CD4-positive, alpha-beta T cell treated with Interferon alpha-2 for 1 hour (primary cell): ENCODE measurements around the gene AFF3.

Experiments used
- DNase-seq, 2 donors: peaks; one replicate each; pipeline ENCODE4 v3.0.0-alpha.2; 2020 to 2022

The AFF3 gene

DNA sequence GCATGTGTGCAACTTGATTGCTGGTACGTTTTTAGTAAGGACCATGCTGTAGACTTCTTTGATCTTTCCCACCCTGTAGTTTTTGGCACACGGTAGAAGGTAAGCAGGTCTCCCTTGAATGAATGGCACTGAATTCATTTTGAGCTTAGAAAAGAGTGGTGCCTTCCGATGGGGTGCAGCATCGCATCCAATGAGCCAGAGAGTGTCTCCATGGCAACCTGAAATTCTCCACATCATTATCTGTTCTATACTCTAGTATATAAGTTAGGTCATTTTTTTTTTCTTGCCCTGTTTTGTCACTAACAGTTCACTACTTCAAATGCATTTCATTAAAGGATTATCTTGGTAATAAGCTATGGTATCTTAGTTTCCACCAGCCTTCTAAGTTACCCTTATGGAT, 571.4 kb downstream of the AFF3 start:
- no peak for DNase-seq

DNA sequence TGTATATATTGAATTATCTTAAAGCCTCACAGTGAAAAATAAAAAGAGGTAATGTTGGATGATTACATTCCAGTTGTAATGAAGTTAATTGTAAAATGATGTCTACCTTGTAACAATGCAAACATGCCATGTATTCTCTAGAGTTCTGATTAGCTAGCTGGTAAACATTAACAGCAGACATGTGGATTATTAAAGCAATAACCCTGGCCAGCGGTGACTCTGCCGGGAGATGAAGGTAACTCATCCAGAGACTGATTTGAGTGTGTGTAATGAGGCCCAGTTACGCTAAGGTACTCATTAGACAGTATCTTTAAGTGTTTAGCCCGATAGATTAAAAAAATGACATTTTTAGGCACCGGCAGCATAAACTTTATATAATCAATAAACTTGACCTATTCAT, 573.0 kb downstream of the AFF3 start:
- no peak for DNase-seq

DNA sequence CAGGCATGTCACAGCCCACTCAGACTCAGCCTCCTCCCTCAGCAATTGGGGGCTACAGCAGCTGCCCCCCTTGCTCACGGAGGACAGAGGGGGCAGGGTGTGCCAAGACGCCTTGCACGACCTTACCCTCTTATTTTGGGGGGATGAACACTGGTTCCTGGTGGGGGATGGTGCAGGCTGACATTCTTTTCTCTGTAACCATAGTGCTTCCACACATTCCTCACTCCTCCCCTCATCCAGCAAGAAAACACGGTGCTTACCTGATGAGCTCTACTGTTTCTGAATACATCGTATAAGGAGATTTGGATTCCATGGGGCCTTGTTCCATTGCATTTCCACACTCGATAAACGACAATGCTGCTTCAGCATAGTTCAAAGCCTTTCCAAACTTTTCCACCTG, 577.2 kb downstream of the AFF3 start:
- DNase-seq = no peak

DNA sequence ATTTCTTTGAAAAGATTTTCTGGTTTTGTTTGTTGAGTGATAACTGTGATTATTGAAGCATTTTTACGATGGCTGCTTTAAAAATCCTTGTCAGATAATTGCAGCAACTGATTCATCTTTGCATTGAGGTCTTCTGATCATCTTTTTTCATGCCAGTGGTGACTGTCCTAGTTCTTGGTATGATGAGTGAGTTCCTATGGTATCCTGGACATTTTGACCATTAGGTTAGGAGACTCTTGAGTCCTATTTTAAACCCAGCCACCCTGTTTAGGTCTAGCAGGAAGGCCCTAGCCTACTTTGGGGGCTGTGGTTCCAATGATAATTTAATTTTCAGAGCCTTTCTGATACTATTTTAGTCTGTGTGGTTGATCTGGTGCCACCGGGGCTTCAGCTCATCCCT, 579.9 kb downstream of the AFF3 start:
- no peak for DNase-seq

DNA sequence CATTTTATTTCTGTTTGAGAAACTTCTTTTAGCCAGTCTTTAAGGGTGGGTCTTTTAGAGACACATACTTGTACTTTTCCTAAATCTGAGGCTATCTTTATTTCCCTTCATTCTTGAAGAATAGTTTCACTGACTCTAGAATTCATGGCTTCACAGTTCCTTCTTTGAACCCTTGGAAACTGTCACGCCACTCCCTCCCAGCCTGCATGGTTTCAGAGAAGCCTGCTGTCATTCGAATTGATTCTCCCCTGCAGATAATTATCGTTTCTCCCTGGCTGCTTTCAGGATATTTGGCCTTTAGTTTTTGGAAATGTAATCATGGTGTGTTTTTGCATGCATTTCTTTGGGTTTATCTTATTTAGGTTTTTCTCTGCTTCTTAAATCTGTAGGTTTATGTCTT, 580.6 kb downstream of the AFF3 start:
- no peak for DNase-seq

DNA sequence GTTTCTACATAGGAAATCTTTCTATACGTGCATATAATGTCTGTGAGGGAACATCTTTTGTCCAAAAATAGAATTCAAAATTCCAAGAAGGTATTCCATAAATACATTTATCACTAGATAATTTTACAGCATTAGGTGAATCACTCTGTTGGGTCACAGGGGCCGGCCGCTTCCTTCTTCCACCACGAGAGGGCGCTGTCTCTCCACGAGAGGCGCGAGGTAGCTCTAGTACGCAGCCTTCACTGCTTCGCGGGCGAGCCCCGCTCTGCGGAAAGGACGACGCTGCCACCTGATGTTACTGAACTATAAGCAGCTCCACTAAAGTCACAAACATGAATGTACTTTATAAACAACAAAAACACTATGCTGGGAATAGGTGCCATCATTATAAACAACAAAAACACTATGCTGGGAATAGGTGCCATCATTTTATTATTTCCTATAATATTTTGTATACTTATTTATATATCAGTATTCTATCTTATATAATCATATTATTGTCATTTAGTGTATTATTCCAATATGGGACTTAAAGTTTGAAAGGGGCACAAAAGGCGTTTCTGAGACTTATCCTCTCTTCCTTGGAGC, 583.2 kb downstream of the AFF3 start:
- DNase-seq = peak; percentile 76 to 79

DNA sequence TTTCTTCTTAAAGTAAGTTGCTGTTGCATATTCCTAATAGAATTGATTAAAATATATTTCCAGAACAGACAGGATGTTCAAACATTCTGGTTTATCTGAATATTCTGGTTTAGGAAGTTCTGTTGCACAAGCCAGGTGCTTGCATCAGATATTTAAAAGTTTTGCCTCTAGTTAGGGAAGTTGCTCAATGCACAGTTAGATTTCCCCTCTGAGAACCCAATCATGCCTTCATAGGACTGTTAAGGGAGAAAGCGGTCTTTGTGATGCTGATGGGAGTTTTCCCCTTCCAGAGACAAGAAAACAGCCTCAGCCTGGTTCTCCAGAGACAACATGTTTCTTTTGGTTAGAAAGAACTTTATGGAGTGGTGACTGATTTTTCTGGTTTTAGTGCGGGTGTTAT, 587.0 kb downstream of the AFF3 start:
- no peak for DNase-seq

DNA sequence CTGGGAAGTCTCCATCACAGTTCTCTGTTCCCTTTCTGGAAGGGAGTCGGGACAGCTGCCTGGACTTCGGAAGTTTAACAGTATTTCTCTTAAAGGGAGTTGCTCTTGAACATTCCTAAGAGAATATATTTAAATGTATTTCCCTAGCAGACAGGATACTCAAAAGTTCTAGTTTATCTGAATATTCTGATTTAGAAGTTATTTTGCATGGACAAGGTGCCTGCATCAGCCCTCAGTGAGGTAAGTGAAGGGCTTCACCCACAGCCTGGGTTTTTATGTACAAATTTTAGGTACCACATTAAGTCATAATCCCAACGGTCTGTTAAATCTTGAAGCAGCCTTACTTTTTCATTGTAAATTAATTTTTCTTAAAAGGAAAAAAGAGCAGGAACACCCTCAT, 587.5 kb downstream of the AFF3 start:
- no peak for DNase-seq

DNA sequence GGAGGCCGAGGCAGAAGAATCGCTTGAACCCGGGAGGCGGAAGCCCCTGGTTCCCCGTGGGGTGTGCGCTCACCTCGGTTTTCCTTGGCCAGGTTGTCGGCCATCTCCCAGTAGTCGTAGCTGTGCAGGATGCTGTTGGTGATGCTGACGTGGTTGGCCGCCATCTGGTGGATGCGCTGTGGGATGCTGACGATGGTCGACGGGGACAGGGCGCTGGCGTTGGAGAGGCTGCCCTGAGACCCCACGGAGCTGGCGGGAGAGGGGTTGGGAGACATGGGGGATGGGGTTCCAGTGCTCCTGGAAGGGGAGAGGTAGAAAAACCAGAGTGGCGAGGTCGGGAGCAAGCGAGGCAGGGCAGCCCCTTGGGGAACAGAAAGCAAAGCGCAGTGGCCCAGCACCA, 588.2 kb downstream of the AFF3 start:
- no peak for DNase-seq

DNA sequence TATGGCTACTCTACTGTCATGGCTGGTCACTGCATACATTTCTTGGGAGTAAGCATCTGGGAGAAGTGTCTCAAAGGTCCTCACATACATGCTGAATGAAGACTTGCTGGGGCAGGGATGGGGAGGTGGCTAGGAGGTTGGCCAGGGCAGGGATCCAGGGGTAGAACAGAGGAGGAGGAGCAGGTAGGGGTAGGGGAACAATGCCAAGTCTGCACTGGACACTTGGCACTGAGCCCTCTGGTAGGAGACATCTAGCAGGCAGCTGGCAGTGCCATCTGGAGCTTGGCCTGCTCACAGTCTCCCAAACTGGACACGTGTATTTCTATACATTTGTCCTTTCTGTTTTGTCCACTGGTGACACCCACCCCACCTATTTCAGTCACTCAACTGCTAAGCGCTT, 589.9 kb downstream of the AFF3 start:
- DNase-seq = no peak

DNA sequence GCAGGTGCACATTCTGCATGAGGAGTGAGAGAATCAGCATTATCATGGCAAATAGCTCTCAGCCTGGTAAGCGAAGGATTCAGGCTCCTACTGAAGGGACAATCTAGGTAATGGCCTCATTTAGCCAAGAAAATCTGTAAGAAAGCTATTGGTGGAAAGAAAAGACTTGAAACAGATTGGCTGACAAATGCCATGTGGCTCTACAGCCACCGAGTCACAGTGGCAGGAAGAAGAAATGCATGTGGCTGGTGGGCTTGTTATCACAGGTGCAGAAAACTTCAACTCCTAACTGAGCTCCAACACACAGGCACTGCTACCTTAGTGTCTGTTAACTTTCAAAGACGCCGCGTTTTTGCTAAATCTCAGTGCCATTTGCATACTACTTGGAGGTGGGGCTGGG, 592.0 kb downstream of the AFF3 start:
- no peak for DNase-seq

DNA sequence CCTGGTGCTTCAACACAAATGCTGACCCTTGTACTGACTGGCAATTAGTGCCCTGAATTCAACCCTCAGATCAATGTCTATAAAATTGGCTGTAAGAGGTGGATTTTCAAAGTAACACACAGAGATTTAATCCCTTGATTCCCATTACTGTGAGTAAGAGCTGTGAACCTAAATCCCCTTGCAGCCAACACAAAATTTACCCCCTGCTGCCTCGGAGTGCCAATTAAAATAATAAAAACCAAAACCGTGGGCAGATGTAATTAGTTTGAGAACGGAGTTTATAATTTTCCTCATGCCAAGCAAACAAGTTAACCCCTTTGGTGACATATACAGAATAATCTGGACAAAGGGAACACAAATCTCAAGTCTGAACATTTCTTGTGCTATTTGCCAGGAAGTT, 596.8 kb downstream of the AFF3 start:
- no peak for DNase-seq

DNA sequence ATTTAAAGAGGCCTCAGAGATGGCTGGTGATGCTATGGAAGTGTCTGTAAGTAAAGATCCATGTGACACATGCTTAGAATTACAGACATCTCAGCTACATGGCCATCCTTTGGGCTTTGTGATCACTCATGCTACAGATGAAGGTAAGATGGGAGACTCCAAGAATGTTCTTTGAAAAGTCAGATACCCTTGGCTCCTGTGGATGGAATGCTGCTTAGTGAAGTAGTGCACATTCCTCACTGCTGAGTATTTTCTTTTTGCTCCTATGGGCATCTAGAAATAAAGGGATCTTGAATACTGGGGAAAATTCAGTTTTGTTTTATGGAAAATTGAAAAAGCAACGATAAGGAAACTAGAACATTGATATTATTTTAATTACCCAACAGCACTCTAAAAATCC, 597.3 kb downstream of the AFF3 start:
- DNase-seq = no peak

DNA sequence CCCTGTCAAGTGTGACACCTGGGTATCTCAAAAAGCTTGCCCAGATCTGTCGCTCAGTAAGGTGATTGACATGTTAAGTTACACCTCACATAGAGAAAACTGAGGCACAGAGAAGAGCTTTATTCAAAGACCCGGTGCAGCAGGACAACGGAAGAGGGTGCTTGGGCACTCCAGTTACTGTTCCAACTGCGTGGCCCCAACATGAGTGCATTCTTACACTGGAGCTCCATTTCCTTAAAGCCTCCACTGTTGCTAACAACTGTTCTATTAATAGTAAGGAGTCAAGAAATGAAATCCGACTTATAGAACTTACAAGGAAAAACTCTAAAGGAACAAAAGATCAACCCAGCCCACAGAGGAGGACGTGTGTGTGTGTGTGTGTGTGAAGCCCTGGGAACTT, 597.8 kb downstream of the AFF3 start:
- DNase-seq = no peak

DNA sequence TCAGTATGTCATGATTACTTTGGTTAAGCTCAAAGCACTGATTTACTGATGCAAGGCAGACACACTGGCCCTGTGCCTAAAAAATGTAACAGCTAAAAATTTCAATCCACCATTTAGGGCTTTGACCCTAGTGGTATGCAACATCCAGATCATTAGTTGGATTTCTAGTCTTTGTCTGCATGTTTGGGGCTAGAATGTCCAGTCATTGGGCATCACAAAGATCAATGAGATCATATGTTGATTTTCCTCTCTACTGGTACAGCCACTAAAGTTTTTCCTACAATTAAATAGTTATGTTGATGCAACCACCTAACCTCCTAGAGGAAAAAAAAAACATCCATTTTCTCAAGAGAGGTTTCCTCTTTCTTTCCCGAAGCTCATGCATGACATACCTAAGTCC, 599.1 kb downstream of the AFF3 start:
- DNase-seq = no peak

DNA sequence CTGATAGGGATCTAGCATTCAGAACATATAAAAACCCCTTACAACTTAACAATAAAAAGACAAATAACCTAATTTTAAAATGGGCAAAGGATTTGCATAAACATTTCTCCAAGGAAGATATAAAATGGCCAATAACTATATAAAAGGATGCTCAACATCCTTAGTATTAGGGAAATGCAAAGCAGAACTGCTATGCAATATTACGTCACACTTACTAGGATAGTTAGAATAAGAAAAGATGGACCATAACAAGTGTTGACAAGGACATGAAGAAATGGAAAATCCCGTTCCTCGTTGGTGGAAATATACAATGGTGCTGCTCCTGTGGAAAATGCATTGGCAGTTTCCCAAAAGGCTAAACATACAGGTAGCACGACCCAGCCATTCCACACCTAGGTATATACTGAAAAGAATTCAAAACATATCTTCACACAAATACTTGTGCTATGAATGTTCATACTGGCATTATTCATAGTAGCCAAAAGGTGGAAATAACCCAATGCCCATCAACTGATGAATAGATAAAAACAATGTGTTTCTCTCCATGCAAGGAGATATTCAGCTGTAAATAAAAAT, 604.4 kb downstream of the AFF3 start:
- DNase-seq = no peak

DNA sequence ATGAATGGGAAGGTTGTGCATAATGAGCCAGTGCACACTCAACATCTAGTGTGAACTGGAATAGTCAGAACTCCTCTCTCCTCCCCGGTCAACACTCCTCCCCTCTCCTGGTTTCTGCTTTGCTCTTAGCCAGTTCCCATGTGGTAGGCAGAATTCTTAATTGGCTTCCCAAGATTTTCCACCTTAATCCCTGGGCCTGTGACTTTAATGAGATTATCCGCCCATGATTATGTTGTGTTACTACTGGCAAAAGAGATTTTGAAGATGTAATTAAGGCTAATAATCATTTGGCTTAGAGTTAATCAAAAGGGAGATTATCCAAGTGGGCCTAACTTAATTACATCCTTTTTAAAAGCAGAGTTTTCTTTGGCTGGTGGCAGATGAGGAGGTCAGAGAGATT, 618.3 kb downstream of the AFF3 start:
- DNase-seq = no peak

DNA sequence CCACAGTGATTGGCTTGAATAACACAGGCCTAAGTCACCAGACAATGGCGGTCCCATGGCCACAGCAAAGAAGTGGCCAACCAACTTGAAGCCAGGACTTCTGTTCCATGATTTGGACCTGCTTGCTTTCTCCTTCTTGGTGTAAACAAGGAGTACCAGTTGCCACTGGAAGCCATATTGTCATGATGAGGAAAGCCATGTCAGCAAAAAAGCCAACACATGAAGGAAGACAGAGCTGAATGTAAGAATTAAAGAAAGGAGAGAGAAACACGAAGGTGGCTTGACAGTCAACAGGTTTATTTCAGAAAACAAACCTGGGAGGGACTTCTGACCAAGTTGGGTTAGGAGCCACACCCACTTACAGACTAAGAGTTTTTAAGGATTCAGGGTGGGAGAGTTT, 620.2 kb downstream of the AFF3 start:
- no peak for DNase-seq

DNA sequence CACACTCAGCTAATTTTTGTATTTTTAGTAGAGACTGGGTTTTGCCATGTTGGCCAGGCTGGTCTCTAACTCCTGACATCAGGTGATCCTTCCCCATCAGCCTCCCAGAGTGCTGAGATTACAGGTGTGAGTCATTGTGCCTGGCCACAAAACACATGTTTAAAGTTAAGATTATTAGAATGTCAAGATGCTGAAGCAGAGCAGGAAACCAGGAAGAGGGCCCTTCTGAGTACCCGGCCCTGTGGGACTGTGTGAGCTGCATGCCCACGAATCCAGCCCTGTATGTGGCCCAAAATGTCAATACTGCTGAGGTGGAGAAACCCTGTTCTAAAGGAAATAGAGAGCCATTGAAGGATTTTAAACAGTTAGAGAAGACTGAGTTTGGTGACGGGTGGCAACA, 621.6 kb downstream of the AFF3 start:
- no peak for DNase-seq

DNA sequence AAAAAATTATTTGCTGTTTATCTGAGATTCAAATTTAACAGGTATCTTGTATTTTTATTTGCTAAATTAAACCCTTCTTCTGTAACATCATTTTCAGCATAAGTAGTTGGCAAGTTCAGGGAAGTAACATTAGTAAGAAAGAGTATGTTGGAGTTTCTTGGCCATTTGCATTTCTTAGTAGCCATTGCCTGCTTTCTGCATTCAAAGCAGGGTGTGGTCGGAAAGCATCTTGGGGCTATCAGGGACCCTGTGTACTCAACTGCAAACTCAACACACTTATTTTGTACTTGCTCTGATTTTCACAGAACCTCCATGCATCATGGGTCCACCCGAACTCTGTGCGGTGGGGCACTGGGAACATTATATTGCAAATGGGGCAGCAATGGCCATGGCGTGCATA, 622.2 kb downstream of the AFF3 start:
- DNase-seq = no peak

DNA sequence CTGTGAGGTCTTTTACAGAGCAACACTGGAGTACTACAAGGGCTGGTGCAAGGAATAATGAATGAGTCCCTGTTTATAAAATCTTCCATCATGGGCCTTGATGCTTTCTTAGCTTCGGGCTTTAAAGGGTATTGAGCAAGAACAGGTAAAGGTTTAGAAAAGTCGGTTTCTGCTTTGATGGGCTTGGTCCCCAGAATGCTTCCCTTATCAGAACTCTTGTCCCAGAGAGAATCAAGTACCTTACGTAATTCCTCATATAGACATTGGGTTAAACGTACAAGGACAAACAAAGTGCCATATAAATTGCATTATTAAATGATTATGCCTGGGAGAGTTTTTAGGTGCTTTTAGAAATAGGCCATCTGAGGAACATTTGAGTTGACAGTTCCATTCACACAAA, 628.0 kb downstream of the AFF3 start:
- DNase-seq = no peak

DNA sequence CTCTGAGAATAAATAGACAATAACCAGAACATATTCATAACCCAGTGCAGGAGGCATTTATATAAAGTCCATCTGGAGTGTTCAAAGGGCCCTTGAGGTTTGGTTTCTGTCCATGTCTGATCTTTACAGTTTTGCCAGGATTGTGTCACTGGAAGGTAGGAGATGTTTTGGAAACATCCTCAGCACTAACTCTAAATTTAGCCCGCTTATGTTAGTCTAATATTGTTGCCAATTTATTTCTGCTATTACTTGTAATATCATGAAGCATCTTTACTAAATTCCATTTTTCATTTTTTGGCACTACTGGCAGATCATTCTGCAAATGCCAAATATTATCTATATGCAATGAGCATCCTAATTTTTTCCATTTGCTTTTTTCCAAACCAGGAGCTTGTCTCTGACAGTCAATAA, 630.2 kb downstream of the AFF3 start:
- no peak for DNase-seq

DNA sequence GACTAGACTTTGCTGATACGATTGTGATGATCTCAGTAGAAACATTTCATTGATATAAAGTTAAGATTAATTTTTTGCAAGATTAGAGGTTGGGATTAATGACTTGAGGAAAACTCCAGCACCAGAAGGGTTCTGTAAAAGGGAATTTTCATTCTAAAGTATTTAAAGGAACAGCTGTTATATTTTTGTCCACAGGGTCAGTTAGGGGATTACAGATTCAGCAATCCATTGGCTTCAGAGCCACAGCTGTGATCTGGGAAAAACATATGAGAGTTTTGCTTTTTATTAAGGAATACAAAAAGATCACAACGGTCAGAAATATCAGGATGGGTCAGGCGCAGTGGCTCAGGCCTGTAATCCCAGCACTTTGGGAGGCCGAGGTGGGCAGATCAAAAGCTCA, 633.0 kb downstream of the AFF3 start:
- no peak for DNase-seq

DNA sequence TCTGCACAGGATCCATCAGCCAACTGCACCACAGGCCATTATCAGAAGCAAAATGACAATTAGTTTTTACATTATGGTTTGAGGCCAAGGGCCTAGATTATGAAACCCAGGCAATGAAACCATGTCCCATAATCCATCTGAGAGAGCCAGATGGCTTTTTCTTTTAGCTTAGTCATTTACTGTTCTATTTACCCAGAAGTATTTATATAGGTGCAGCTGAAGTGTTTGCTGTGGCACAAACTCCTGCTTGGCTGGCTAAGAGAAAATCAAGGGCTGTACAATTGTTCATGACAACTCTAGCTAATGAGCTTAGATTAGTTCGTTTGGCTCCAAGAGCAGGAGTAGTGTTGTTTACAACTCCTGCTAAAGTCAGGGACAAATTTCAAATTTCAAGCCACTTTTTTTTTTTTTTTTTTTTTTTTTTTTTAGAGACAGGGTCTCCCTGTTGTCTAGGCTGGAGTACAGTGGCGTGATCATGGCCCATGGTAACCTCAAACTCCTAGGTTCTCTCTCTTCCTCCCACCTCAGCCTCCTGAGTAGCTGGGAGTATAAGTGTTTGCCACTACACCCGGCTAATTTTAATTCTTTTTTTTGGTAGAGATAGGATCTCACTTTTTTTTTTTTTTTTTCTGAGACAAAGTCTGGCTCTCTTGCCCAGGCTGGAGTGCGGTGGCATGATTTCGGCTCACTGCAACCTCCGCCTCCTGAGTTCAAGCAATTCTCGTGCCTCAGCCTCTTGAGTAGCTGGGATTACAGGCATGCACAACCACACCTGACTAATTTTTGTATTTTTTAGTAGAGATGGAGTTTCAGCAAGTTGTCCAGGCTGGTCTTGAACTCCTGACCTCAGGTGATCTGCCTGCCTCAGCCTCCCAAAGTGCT, 634.2 kb downstream of the AFF3 start:
- no peak for DNase-seq
